Large intestine (tissue), 3 donors: ENCODE data around the gene BORCS6. TPM values are rescaled to one million over a fixed set of nuclear protein-coding genes. Genes with fewer than 3 reads are reported as not detected.

Experiments used
- DNase-seq, 2 donors: peaks; one replicate each; pipeline versions ENCODE4 v3.0.0 to v3.0.0-alpha.2; 2013
- H3K27ac ChIP-seq: one replicate; pipeline ENCODE4 v1.5.1; 2013; ENCODE audit warnings: low read length
- H3K27me3 ChIP-seq: 2 replicates; pipeline ENCODE4 v1.6.1; 2013; ENCODE audit warnings: low read length; ENCODE audit not compliant: control insufficient read depth, insufficient read depth
- H3K36me3 ChIP-seq: 2 replicates; pipeline ENCODE4 v1.6.1; 2013; ENCODE audit warnings: low read length; ENCODE audit not compliant: control insufficient read depth, insufficient read depth
- H3K4me1 ChIP-seq: one replicate; pipeline ENCODE4 v1.6.1; 2013; ENCODE audit warnings: low read length; ENCODE audit not compliant: control insufficient read depth, insufficient read depth
- H3K4me3 ChIP-seq: one replicate; pipeline ENCODE4 v1.5.1; 2013; ENCODE audit warnings: low read length
- H3K9me3 ChIP-seq: one replicate; pipeline ENCODE4 v1.6.1; 2013; ENCODE audit warnings: mild to moderate bottlenecking, low read depth, low read length, moderate library complexity; ENCODE audit not compliant: control insufficient read depth
- WGBS: methylation state at CpG from one replicate; pipeline ENCODE4 v1.1.5; 2013; ENCODE audit warnings: low lambda C conversion rate; ENCODE audit not compliant: insufficient coverage; 5-methylcytosine and 5-hydroxymethylcytosine counted together
- polyA plus RNA-seq: library from polyadenylated mRNA; unstranded; fragments of 120-200 nt; gene quantifications from one replicate; pipeline ENCODE4 v1.2.1, GENCODE V29; 2013

Gene BORCS6
- polyA plus RNA-seq, 1 donor, result 6.3 TPM

DNA sequence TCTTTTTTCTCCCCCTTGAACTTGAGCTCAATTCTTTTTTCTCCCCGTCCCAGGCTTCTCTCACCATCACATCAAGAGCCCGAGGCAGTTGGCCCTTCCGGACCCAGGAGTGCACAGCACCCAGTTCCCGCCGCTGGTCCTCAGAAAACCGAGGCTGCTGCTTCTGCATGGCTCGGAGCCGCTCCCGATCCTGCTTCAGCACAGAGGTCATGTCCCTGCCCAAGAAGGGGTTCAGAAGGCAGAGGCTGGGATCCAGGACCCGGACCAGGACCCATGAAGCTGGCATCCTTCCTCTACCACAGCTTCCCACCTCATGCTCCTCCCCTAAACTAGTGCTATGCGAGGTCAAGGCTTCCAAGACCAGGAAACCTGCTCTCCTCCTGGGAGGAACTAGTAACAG is 48.2 kb downstream of the BORCS6 start:
- Histone ChIP-seq H3K4me1 (peaks cover 13% of the 10 kb centered on the region), H3K36me3 (peaks cover 62% of the 10 kb centered on the region), H3K27ac (no peak overlapping the region), H3K27me3 (no peaks in the 10 kb centered on the region), H3K9me3 (no peaks in the 10 kb centered on the region), H3K4me3 (no peak overlapping the region)
- no CpG with 5 or more reads among the region's 11 CpGs for WGBS
- DNase-seq, result no peak

DNA sequence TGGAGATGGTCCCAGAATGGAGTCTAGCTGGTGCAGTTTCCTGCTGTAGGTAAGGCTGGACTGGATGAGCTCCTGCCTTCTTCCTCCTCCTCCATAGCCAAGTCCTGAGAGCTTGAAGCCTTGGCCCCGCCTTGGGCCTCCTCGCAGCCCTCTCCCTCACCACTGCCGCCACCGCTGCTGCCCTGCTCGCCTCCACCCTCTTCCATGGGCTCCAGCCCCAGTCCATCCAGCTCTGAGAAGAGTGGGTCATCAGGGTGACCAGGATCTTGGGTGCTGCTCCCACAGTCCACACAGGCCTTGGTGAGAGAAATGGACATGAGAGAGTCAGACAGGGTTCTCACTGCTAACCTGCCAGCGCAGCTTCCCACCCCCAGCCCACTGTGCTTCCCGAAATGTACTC is 48.9 kb downstream of the BORCS6 start:
- H3K27me3 ChIP-seq, result no peaks in the 10 kb centered on the region
- no peak overlapping the region for H3K4me3 ChIP-seq
- no CpG with 5 or more reads among the region's 7 CpGs for WGBS
- H3K27ac ChIP-seq, result no peak overlapping the region
- no peak for DNase-seq
- H3K36me3 ChIP-seq, result peaks cover 55% of the 10 kb centered on the region
- peaks cover 13% of the 10 kb centered on the region for H3K4me1 ChIP-seq
- H3K9me3 ChIP-seq, result no peaks in the 10 kb centered on the region

DNA sequence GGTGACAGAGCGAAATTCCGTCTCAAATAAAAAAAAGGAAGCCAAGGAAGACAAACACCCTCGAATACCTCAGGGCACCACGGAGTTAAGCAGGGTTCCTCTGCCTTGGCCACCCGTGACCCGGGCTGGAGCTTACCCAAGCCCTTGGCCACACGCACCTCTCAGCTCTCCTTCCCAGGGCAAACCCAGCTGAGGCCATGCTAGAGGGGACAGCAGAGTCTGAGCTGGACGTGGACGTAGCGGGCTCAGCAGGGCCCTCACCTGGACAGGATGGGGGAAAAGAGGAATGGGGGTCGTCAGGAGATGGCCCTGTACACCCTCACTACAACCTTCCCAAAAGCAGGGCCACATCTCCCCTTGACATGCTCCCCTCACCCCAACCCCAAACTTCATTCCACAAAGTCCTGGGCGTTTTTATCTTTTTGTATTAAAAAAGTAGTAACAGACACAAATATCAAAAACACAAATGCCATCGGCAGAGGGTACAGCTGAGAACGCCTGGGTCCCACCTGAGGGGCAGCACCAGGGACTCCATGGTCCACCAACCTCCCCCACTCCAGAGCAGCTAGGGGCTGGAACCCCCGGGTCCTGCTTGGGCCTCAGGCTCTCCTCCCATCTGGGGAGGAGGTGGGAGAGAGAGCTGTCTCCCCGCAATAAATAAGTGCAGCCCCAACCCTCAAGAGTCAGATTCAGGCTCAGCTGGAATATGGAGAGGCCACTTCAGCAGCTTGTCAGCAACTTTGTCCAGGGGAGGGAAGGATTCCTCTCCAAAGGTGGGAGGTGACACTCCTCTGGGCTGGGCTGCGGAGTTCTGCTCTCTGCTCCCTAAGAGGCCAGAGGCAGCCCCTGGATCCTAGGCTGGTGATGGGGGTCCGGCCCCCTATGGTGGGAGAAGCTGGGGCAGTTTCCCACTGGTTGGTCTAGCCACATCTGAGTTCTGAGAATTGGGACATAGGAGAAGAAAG is 49.6 kb downstream of the BORCS6 start:
- Histone ChIP-seq H3K36me3 (peaks cover 48% of the 10 kb centered on the region), H3K27ac (no peak overlapping the region), H3K27me3 (no peaks in the 10 kb centered on the region), H3K4me3 (no peak overlapping the region), H3K4me1 (peaks cover 13% of the 10 kb centered on the region), H3K9me3 (no peaks in the 10 kb centered on the region)
- DNase-seq, result no peak
- no CpG with 5 or more reads among the region's 18 CpGs for WGBS

DNA sequence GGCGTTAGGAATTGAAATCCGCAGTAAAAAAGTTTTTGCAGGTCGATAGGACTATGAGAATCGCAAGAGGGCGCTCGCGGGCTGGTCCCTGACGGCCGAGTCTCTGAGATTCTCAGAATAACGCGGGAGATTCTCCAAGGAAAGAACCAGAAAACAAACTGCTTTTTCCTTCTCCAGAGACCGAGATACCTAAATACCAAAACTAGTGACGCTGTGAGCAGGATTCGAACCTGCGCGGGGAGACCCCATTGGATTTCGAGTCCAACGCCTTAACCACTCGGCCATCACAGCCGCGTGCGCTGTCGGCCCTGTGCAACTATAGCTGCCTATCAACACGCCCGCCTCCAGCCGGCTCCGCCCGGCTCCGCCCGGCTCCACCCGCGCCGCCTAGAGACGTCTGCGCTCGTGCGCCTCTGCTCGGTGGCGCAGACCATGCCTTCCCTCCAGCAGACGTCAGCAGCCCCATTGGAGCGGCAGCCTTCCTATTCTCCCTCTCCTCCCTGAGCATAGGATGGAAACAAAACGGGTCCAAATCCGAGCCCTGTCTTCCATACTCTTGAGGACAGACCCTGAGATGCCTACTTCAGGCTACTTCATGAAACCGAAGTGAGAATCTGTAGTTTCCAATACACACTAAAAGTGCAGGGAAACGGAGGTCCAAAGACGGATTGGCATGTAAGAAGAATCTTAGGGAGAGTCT is 51.2 kb downstream of the BORCS6 start:
- WGBS, result no CpG with 5 or more reads among the region's 46 CpGs

DNA sequence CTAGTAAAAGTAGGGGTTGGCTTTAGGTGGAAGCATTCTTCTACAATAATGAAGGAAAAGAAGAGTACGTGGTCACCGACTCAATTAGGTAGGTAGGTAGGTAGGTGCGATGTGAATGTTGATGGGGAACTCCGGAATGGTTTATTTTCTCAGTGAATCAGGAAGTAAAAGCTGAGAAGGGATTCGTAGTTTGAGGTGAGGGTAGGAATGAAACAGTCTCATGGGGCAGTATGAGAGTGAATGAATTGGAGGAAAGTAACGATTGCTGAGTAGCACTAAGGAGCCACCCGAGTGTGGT is 51.7 kb downstream of the BORCS6 start:
- WGBS, result no CpG with 5 or more reads among the region's 7 CpGs
- Histone ChIP-seq H3K4me1 (peaks cover 13% of the 10 kb centered on the region), H3K4me3 (peak overlapping the region; percentile 25), H3K36me3 (peaks cover 33% of the 10 kb centered on the region), H3K27ac (peak overlapping the region; percentile 98), H3K9me3 (no peaks in the 10 kb centered on the region), H3K27me3 (no peaks in the 10 kb centered on the region)
- no peak for DNase-seq

More for the DNA sequence above, 51.2 kb downstream of the BORCS6 start:
- Histone ChIP-seq H3K4me3 (peak overlapping the region; percentile 53), H3K4me1 (peaks cover 13% of the 10 kb centered on the region), H3K27ac (peak overlapping the region; percentile 98), H3K36me3 (peaks cover 35% of the 10 kb centered on the region), H3K9me3 (no peaks in the 10 kb centered on the region), H3K27me3 (no peaks in the 10 kb centered on the region)
- peak; percentile 96 to 98 for DNase-seq

Other genes starting within 250 kb of the BORCS6 start
- 1.3 TPM for gene GUCY2D, start 187.6 kb downstream of the BORCS6 start, polyA plus RNA-seq
- gene ALOX15B, start 151.1 kb downstream of the BORCS6 start, polyA plus RNA-seq, result 0.46 TPM
- 2.8 TPM for gene ALOX12B, start 102.5 kb downstream of the BORCS6 start, polyA plus RNA-seq
- gene ALOXE3, start 71.7 kb downstream of the BORCS6 start, polyA plus RNA-seq, result 0.01 TPM
- gene HES7, start 66.1 kb downstream of the BORCS6 start, polyA plus RNA-seq, result 0.16 TPM
- gene PER1, start 37.8 kb downstream of the BORCS6 start, polyA plus RNA-seq, result 27.2 TPM
- 95.0 TPM for gene VAMP2, start 27.2 kb downstream of the BORCS6 start, polyA plus RNA-seq
- 11.4 TPM for gene TMEM107, start 13.8 kb downstream of the BORCS6 start, polyA plus RNA-seq
- 22.6 TPM for gene AURKB, start 20.4 kb upstream of the BORCS6 start, polyA plus RNA-seq
- gene CTC1, start 57.9 kb upstream of the BORCS6 start, polyA plus RNA-seq, result 25.3 TPM
- gene PFAS, start 59.1 kb upstream of the BORCS6 start, polyA plus RNA-seq, result 25.3 TPM
- gene RANGRF, start 98.5 kb upstream of the BORCS6 start, polyA plus RNA-seq, result 25.9 TPM
- gene SLC25A35, start 105.2 kb upstream of the BORCS6 start, polyA plus RNA-seq, result 2.3 TPM
- 5.7 TPM for gene ARHGEF15, start 120.1 kb upstream of the BORCS6 start, polyA plus RNA-seq
- not detected for gene ODF4, start 149.7 kb upstream of the BORCS6 start, polyA plus RNA-seq
- 3,709 TPM for gene RPL26, start 193.0 kb upstream of the BORCS6 start, polyA plus RNA-seq
- gene RNF222, start 207.6 kb upstream of the BORCS6 start, polyA plus RNA-seq, result 0.13 TPM
- gene NDEL1, start 245.7 kb upstream of the BORCS6 start, polyA plus RNA-seq, result 36.6 TPM